NB4 (cell line): Measurements from ENCODE around the gene ZNF79.
"Not testable (repeated sequence)": the region's sequence is repeated elsewhere in the genome, so short reads cannot be mapped to it uniquely, and the experiment has no call there.

Source experiments
- DNase-seq: peaks from one replicate; pipeline ENCODE4 v3.0.0; 2010; ENCODE audit warnings: low read depth
- H3K4me3 ChIP-seq: one replicate; pipeline ENCODE4 v1.5.1; 2011; ENCODE audit warnings: mild to moderate bottlenecking, low read depth, low read length, moderate library complexity
- CTCF ChIP-seq: IDR thresholded peaks from one replicate; pipeline ENCODE4 v1.5.1; 2012; ENCODE audit warnings: low read depth, low read length
- MYC ChIP-seq: IDR thresholded peaks from 2 replicates; pipeline ENCODE4 v1.6.1; 2011; ENCODE audit warnings: low read depth, low read length
- POLR2A ChIP-seq: IDR thresholded peaks from 2 replicates; pipeline ENCODE4 v1.6.1; 2011; ENCODE audit warnings: mild to moderate bottlenecking; ENCODE audit not compliant: insufficient read length; ENCODE audit errors: extremely low read depth
- TF ChIP-seq, protein P1 (sequence below): IDR thresholded peaks from 2 replicates; pipeline ENCODE4 v1.6.1; 2011; ENCODE audit warnings: low read depth, low read length

The ZNF79 gene

GRCh38 chr9:127457191-127457878, 33.2 kb downstream of the ZNF79 start:
- no peak overlapping the region for H3K4me3 ChIP-seq
- peak; percentile 18 for DNase-seq
- TF ChIP-seq POLR2A: no peak
- TF ChIP-seq MYC: no peak
- TF ChIP-seq CTCF: no peak
- TF ChIP-seq, protein P1, sequence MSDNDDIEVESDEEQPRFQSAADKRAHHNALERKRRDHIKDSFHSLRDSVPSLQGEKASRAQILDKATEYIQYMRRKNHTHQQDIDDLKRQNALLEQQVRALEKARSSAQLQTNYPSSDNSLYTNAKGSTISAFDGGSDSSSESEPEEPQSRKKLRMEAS: no peak

DNA sequence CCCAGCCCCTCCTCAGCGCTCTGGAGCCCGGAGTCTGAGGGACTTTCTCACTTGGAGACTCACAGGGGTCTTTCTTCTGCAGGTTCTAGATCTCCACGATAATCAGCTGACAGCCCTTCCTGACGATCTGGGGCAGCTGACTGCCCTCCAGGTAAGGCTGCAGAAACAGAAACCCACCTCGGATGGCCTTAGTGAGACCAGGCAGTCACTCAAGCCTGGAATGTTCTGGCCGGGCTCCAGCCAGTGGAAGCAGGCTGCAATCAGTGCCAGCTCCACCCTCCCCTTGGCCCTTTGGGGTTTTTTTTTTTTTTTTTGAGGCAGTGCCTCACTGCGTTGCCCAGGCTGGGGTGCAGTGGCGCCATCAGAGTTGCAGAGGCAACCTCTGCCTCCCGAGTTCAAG, 34.7 kb downstream of the ZNF79 start:
- no peak overlapping the region for H3K4me3 ChIP-seq
- TF ChIP-seq, protein P1: no peak
- TF ChIP-seq POLR2A (no peak), CTCF (no peak), MYC (no peak)
- no peak for DNase-seq

DNA sequence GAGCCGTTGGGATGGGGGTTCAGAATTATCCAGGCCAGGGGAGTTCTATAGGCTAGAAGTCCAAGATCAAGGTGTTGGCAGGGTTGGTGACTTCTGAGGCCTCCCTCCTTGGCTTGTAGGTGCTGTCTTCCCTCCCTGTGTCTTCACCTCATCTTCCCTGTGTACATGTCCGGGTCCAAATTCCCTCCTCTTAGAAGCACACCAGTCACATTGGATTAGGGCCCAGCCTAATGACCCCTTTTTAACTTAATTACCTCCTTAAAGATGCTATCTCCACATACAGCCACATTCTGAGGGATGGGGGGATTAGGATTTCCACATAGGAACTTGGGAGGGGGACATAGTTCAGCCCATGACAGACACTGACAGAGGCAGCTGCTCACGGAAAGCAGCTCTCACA, 39.2 kb downstream of the ZNF79 start:
- TF ChIP-seq, protein P1: no peak
- no peak for TF ChIP-seq MYC
- TF ChIP-seq POLR2A: no peak
- TF ChIP-seq CTCF: no peak
- H3K4me3 ChIP-seq: no peak overlapping the region
- no peak for DNase-seq

DNA sequence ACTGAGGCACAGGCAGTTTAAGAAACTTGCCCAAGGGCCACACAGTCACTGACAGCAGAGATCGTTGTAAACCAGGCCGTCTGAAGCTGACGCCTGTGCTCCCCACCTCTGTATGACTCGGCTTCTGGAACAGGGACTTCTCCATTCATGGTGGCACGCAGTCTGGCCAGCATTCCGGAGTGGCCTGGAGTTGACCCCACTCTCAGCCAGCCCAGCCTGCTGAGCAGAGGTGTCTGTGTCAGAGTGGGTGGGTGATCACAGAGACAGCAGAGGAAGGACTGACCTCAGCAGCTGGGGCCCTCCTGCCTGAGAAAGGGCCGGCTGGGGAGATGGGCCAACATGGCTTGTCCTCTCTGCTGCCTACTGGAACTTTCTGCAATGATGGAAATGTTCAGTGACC, 39.7 kb downstream of the ZNF79 start:
- TF ChIP-seq MYC: no peak
- no peak for TF ChIP-seq CTCF
- TF ChIP-seq, protein P1: no peak
- no peak for TF ChIP-seq POLR2A
- no peak overlapping the region for H3K4me3 ChIP-seq
- DNase-seq: no peak

GRCh38 chr9:127466407-127466917, 42.3 kb downstream of the ZNF79 start:
- DNase-seq: peak; percentile 38
- not testable (repeated sequence) for H3K4me3 ChIP-seq

- no peak overlapping the region for H3K4me3 ChIP-seq
- TF ChIP-seq POLR2A: no peak
- no peak for DNase-seq
These were observed 43.4 kb downstream of the ZNF79 start for GRCh38 chr9:127467621-127468020.

- no peak overlapping the region for H3K4me3 ChIP-seq
- DNase-seq: no peak
- TF ChIP-seq MYC: no peak
- TF ChIP-seq, protein P1: no peak
- TF ChIP-seq CTCF: no peak
- no peak for TF ChIP-seq POLR2A
These were observed 46.5 kb downstream of the ZNF79 start for GRCh38 chr9:127470662-127471061.
